ENCODE data around the gene ABCA8. TPM values are rescaled to one million over a fixed set of nuclear protein-coding genes. Genes with fewer than 3 reads are reported as not detected.

Gene ABCA8
- total and polyA plus RNA-seq, 2 of the 8 experiments (the other 6 are each of a cell fraction or from before 2014, with no cell fraction given): not detected

DNA sequence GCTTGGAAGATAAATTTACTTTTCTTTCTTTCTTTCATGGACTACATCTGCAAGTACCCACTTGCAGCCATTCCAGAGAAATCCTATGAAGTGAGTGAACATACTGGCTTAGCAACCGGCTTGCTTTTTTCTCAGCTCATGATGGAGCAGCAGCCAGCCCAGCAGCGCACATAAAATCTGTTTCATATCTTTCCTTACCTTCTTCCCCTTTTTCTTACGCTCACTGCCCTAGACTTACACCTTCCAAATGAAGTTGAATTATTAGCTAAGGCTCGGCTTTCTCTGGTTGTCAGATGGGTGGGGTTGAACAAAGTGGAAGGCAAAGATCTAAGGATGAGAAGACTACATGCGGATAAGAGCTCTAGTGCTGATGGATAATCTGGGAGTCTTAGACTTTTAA is 13.9 kb upstream of the ABCA8 start:
- FAIRE-seq (no peak), DNase-seq (ENCODE audit: low read depth in 1 of 2, low spot score in 2 of 2) (no peak)
- H3K36me3 ChIP-seq (ENCODE audit: control insufficient read depth in 2 of 4, insufficient read depth in 4 of 4, low read length in 3 of 4): no peaks in the 10 kb centered on the region
- no peak overlapping the region for H2BK20ac ChIP-seq (ENCODE audit: low read length)
- no peaks in the 10 kb centered on the region for H3K79me1 ChIP-seq (ENCODE audit: low read depth, low read length)
- no peaks in the 10 kb centered on the region for H3K27me3 ChIP-seq (replicated peaks in 1 of 4; ENCODE audit: control insufficient read depth in 3 of 4, extremely low read depth in 1 of 4, insufficient read depth in 3 of 4, low read length in 3 of 4)
- H2AFZ ChIP-seq (ENCODE audit: low read length): no peak overlapping the region
- H3K9me3 ChIP-seq (ENCODE audit: insufficient read depth in 2 of 2, low read depth in 1 of 2, low read length in 1 of 2): no peaks in the 10 kb centered on the region
- no peak overlapping the region for H3K9ac ChIP-seq (replicated peaks in 1 of 4; ENCODE audit: extremely low read depth in 1 of 4, low read depth in 3 of 4, low read length in 3 of 4)
- H2AK5ac ChIP-seq (ENCODE audit: low read depth, low read length): no peak overlapping the region
- POLR2A ChIA-PET (ENCODE audit: partially characterized antibody): no interaction called here
- H3K79me2 ChIP-seq (ENCODE audit: control insufficient read depth in 1 of 2, insufficient read depth in 2 of 2, low read length in 2 of 2): no peaks in the 10 kb centered on the region
- no peak overlapping the region for H3K4me2 ChIP-seq (ENCODE audit: insufficient read depth in 1 of 2, low read depth in 2 of 2, low read length in 2 of 2)
- no peak overlapping the region for H3K14ac ChIP-seq (ENCODE audit: insufficient read length)
- no peak overlapping the region for H4K5ac ChIP-seq (ENCODE audit: insufficient read length, low read depth, low read length)
- no peak overlapping the region for H2BK15ac ChIP-seq (ENCODE audit: low read length)
- no peak overlapping the region for H2BK5ac ChIP-seq (ENCODE audit: low read depth, low read length)
- H4K8ac ChIP-seq (ENCODE audit: extremely low read depth, insufficient read depth, low read length): no peak overlapping the region
- no peaks in the 10 kb centered on the region for H4K20me1 ChIP-seq (replicated peaks in 1 of 2; ENCODE audit: control insufficient read depth in 1 of 2, insufficient read depth in 2 of 2, low read length in 2 of 2)
- no peak overlapping the region for H4K91ac ChIP-seq (replicated peaks; ENCODE audit: insufficient read length, low read length)
- H3K27ac ChIP-seq (ENCODE audit: low read depth, low read length): no peak overlapping the region
- no peak overlapping the region for H3K4me3 ChIP-seq (ENCODE audit: extremely low read depth in 1 of 4, insufficient read depth in 2 of 4, low read depth in 3 of 4, low read length in 4 of 4)
- no peaks in the 10 kb centered on the region for H3K4me1 ChIP-seq (replicated peaks in 1 of 4; ENCODE audit: control insufficient read depth in 3 of 4, insufficient read depth in 4 of 4, low read length in 3 of 4)
- H3K23me2 ChIP-seq (ENCODE audit: low read depth, low read length): no peaks in the 10 kb centered on the region
- no peak overlapping the region for H3K23ac ChIP-seq (ENCODE audit: insufficient read length)
- no peak overlapping the region for H3K56ac ChIP-seq (replicated peaks; ENCODE audit: insufficient read length, low read depth, low read length)
- CTCF ChIA-PET (ENCODE audit: partially characterized antibody): interaction anchor here (0.7 to 3.5 kb wide), 7 partner anchors 16 to 278 kb away, joined by 3 to 21 read pairs (median 3); no protein-coding TSS in a partner anchor
- H2BK12ac ChIP-seq (ENCODE audit: low read depth, low read length): no peak overlapping the region
- no peak overlapping the region for H3K4ac ChIP-seq (replicated peaks; ENCODE audit: insufficient read length, low read depth, low read length)
- WGBS, 2 experiments (ENCODE audit: extremely low coverage in 1 of 2, insufficient coverage in 1 of 2, insufficient read length in 1 of 2, insufficient replicate concordance in 2 of 2, low coverage in 1 of 2, low lambda C conversion rate in 2 of 2, missing lambda C conversion rate in 1 of 2): 93% methylated on average over 5 of the region's 5 CpGs; no CpG with 5 or more reads in 1 of the 2 experiments
- no peak for TF ChIP-seq TEAD4 (IDR thresholded peaks at IDR 0.05; ENCODE audit: low read depth, low read length)
- TF ChIP-seq SIN3A (conservative IDR thresholded peaks at IDR 0.05 in 1 of 2, IDR thresholded peaks at IDR 0.05 in 1 of 2; ENCODE audit: low read depth in 1 of 2, low read length in 2 of 2): no peak
- TF ChIP-seq JUN (IDR thresholded peaks at IDR 0.05; ENCODE audit: low read depth, low read length): no peak
- no peak for TF ChIP-seq POLR2AphosphoS5 (IDR thresholded peaks at IDR 0.05; ENCODE audit: low read depth, low read length)
- TF ChIP-seq NANOG (IDR thresholded peaks at IDR 0.05; ENCODE audit: insufficient read depth, low read depth, low read length, poor library complexity, severe bottlenecking): no peak
- TF ChIP-seq TAF1 (IDR thresholded peaks at IDR 0.05; ENCODE audit: low read depth, low read length): no peak
- H3K18ac ChIP-seq (ENCODE audit: extremely low read depth, low read length): no peak overlapping the region
- no peak overlapping the region for H2BK120ac ChIP-seq (replicated peaks; ENCODE audit: low read depth, low read length)
